Breast epithelium (tissue), 4 donors: ENCODE results near the gene ADGRF1. TPM values are rescaled to one million over a fixed set of nuclear protein-coding genes. Genes with fewer than 3 reads are reported as not detected.
A peak's percentile ranks its signal among the peaks of the same experiment; 100 is the strongest.
"Not testable (repeated sequence)": the region's sequence is repeated elsewhere in the genome, so short reads cannot be mapped to it uniquely, and the experiment has no call there.

Source experiments
- DNase-seq, 2 donors: peaks; one replicate each; pipeline ENCODE4 v3.0.0-alpha.2; 2019; ENCODE audit warnings: low spot score in 2 of 2
- H3K27ac ChIP-seq, 2 donors: fragments of 200-600 bp; sonication (generic) in 1 of 2; one replicate each; pipeline ENCODE4 v1.5.1; 2016 to 2019; ENCODE audit warnings: mild to moderate bottlenecking in 1 of 2
- H3K27me3 ChIP-seq, 2 donors: fragments of 200-600 bp; sonication (generic) in 1 of 2; one replicate each; pipeline versions ENCODE4 v1.5.1 to v1.6.0; 2017 to 2019; ENCODE audit warnings: control low read depth in 1 of 2, mild to moderate bottlenecking in 1 of 2
- H3K36me3 ChIP-seq: fragments of 200-600 bp; one replicate; pipeline ENCODE4 v1.5.1; 2019
- H3K4me1 ChIP-seq, 2 donors: fragments of 200-600 bp; sonication (generic); one replicate each; pipeline ENCODE4 v1.5.1; 2016 to 2019; ENCODE audit warnings: control low read depth in 1 of 2
- H3K4me3 ChIP-seq, 3 donors: fragments of 200-600 bp; sonication (generic); 1 replicate in 2 of 3; 2 replicates in 1 of 3; pipeline ENCODE4 v1.5.1; 2016 to 2019; ENCODE audit warnings: mild to moderate bottlenecking in 3 of 3, moderate library complexity in 2 of 3
- H3K9me3 ChIP-seq, 2 donors: fragments of 200-600 bp; sonication (generic) in 1 of 2; one replicate each; pipeline ENCODE4 v1.5.1; 2016 to 2019; ENCODE audit warnings: control low read depth in 1 of 2
- CTCF ChIP-seq, 3 donors: fragments of 450-650 bp; IDR thresholded peaks; one replicate each; pipeline ENCODE4 v1.5.1; 2016 to 2017; ENCODE audit warnings: antibody characterized with exemption in 3 of 3, mild to moderate bottlenecking in 3 of 3, moderate library complexity in 3 of 3
- POLR2A ChIP-seq: fragments of 450-650 bp; IDR thresholded peaks from one replicate; pipeline ENCODE4 v1.6.1; 2016; ENCODE audit warnings: antibody characterized with exemption, mild to moderate bottlenecking, moderate library complexity
- POLR2AphosphoS5 ChIP-seq, 3 donors: sonication (generic); formaldehyde crosslinking; IDR thresholded peaks; one replicate each; pipeline ENCODE4 v1.6.1; 2017; ENCODE audit warnings: antibody characterized with exemption in 3 of 3
- intact Hi-C: fragments of 100-400 bp; cut with DNase I; formaldehyde crosslinking; loops from one replicate; pipeline ENCODE4 v1.15.1; 2023; ENCODE audit warnings: low total_unique reads
- total RNA-seq, 3 donors: library from RNA; depleted of rRNA; stranded (reverse); fragments of >200 nt; gene quantifications; one replicate each; pipeline ENCODE4 v1.1.0, GENCODE V29; 2016

Gene ADGRF1
- total RNA-seq: 1 to 10 TPM in 1 of 3 donors, under 1 TPM in 1, not detected in 1; 0.66 to 3.5 TPM

GRCh38 chr6:47042275-47042791 lies at the start of gene ADGRF1:
TSS of gene ADGRF1 (minus strand) at chr6:47042332. CDS start at chr6:47029061, 13,271 bp downstream.
- peak in 1 of 2 donors; percentile 44 for DNase-seq
- Histone ChIP-seq H3K27me3 (no peaks in the 10 kb centered on the region), H3K4me3 (no peak within 1 kb of the TSS), H3K9me3 (no peaks in the 10 kb centered on the region), H3K36me3 (no peaks in the 10 kb centered on the region), H3K4me1 (no peaks in the 10 kb centered on the region), H3K27ac (peak within 1 kb of the TSS; percentile 40 to 65)
- intact Hi-C loops: no loop called here
- TF ChIP-seq CTCF (IDR thresholded peaks at IDR 0.05) (no peak), POLR2A (no peak)

- TF ChIP-seq POLR2A (no peak), POLR2AphosphoS5 (IDR thresholded peaks at IDR 0.05) (no peak)
- H3K4me1 ChIP-seq: no peaks in the 10 kb centered on the region
- no peaks in the 10 kb centered on the region for H3K27me3 ChIP-seq
- H3K9me3 ChIP-seq: no peaks in the 10 kb centered on the region
- no peak overlapping the region for H3K4me3 ChIP-seq
- no peaks in the 10 kb centered on the region for H3K36me3 ChIP-seq
- intact Hi-C loops: no loop called here
- H3K27ac ChIP-seq: no peak overlapping the region
- no peak for DNase-seq
These were observed 48.7 kb upstream of the ADGRF1 start for GRCh38 chr6:47090881-47091280.

GRCh38 chr6:47089473-47089872 lies 47.3 kb upstream of the ADGRF1 start:
- intact Hi-C loops, DNase-seq, H3K36me3 ChIP-seq, H3K4me3 ChIP-seq, H3K4me1 ChIP-seq, H3K27ac ChIP-seq, H3K27me3 ChIP-seq, H3K9me3 ChIP-seq: not testable (repeated sequence)

- no peak for DNase-seq
- H3K4me3 ChIP-seq: no peak overlapping the region
- TF ChIP-seq POLR2A (no peak), CTCF (IDR thresholded peaks at IDR 0.05) (no peak), POLR2AphosphoS5 (IDR thresholded peaks at IDR 0.05) (no peak)
These were observed 44.1 kb upstream of the ADGRF1 start for GRCh38 chr6:47086051-47086770.

GRCh38 chr6:47084610-47085009 lies 42.5 kb upstream of the ADGRF1 start:
- intact Hi-C loops: no loop called here
- no peak overlapping the region for H3K27ac ChIP-seq
- H3K27me3 ChIP-seq: no peaks in the 10 kb centered on the region
- no peak overlapping the region for H3K4me3 ChIP-seq
- no peaks in the 10 kb centered on the region for H3K9me3 ChIP-seq
- H3K4me1 ChIP-seq: peaks cover 3 to 6% of the 10 kb centered on the region in 2 donors
- TF ChIP-seq POLR2A (no peak), POLR2AphosphoS5 (IDR thresholded peaks at IDR 0.05) (no peak), CTCF (IDR thresholded peaks at IDR 0.05) (no peak)
- H3K36me3 ChIP-seq: no peaks in the 10 kb centered on the region
- no peak for DNase-seq

More at GRCh38 chr6:47086051-47086770, 44.1 kb upstream of the ADGRF1 start:
- Histone ChIP-seq H3K27ac (peak overlapping the region in 1 of 2 donors; percentile 6), H3K36me3 (no peaks in the 10 kb centered on the region), H3K9me3 (no peaks in the 10 kb centered on the region), H3K4me1 (peaks cover 3 to 6% of the 10 kb centered on the region in 2 donors), H3K27me3 (no peaks in the 10 kb centered on the region)
- intact Hi-C loops: no loop called here

- H3K9me3 ChIP-seq: no peaks in the 10 kb centered on the region
- intact Hi-C loops: no loop called here
- H3K27ac ChIP-seq: peak overlapping the region; percentile 35 to 61
- peak; percentile 80 to 81 for DNase-seq
- H3K4me1 ChIP-seq: peaks cover 3 to 6% of the 10 kb centered on the region in 2 donors
- H3K27me3 ChIP-seq: no peaks in the 10 kb centered on the region
- TF ChIP-seq CTCF (IDR thresholded peaks at IDR 0.05) (no peak), POLR2AphosphoS5 (IDR thresholded peaks at IDR 0.05) (peak; percentile 83 to 99 (median 89))
- H3K36me3 ChIP-seq: no peaks in the 10 kb centered on the region
- H3K4me3 ChIP-seq: peak overlapping the region in 1 of 3 donors; percentile 24
These were observed 41.5 kb upstream of the ADGRF1 start for GRCh38 chr6:47083586-47084047.
